Mucosa of rectum (tissue), 2 donors: Measurements from ENCODE around the gene NR1H4.
"Not testable (repeated sequence)": the region's sequence is repeated elsewhere in the genome, so short reads cannot be mapped to it uniquely, and the experiment has no call there.

Source experiments
- H3K27ac ChIP-seq, 2 donors: one replicate each; pipeline ENCODE4 v1.7.0; 2013; ENCODE audit warnings: inconsistent platforms in 2 of 2, low read depth in 2 of 2, low read length in 2 of 2
- H3K27me3 ChIP-seq, 2 donors: one replicate each; pipeline ENCODE4 v1.7.0; 2013; ENCODE audit warnings: low read length in 2 of 2; ENCODE audit not compliant: control insufficient read depth in 2 of 2, insufficient read depth in 2 of 2
- H3K36me3 ChIP-seq, 2 donors: one replicate each; pipeline ENCODE4 v1.7.0; 2013; ENCODE audit warnings: low read length in 2 of 2; ENCODE audit not compliant: control insufficient read depth in 2 of 2, insufficient read depth in 2 of 2
- H3K4me1 ChIP-seq, 2 donors: one replicate each; pipeline ENCODE4 v1.7.0; 2013; ENCODE audit warnings: low read length in 2 of 2, mild to moderate bottlenecking in 1 of 2; ENCODE audit not compliant: control insufficient read depth in 2 of 2, insufficient read depth in 2 of 2
- H3K4me3 ChIP-seq, 2 donors: one replicate each; pipeline ENCODE4 v1.7.0; 2013; ENCODE audit warnings: low read length in 2 of 2
- H3K9ac ChIP-seq, 2 donors: one replicate each; pipeline ENCODE4 v1.7.0; 2013; ENCODE audit warnings: low read length in 2 of 2, low read depth in 1 of 2, mild to moderate bottlenecking in 1 of 2
- H3K9me3 ChIP-seq, 2 donors: one replicate each; pipeline ENCODE4 v1.7.0; 2013; ENCODE audit warnings: low read length in 2 of 2; ENCODE audit not compliant: control insufficient read depth in 2 of 2
- donor health status: healthy.
- donor health status: Normal muscosa, but diverticular disease.

The NR1H4 gene

GRCh38 chr12:100576331-100577036 is 102.8 kb downstream of the NR1H4 start:
- Histone ChIP-seq H3K27ac (peak overlapping the region; percentile 35 to 49), H3K27me3 (no peaks in the 10 kb centered on the region), H3K9me3 (no peaks in the 10 kb centered on the region), H3K4me1 (peaks cover 9% of the 10 kb centered on the region in 2 donors), H3K36me3 (peaks cover 0 to 2% of the 10 kb centered on the region in 2 donors), H3K4me3 (no peak overlapping the region), H3K9ac (peak overlapping the region in 1 of 2 donors; percentile 10)

- H3K36me3 ChIP-seq = peaks cover 0 to 2% of the 10 kb centered on the region in 2 donors
- H3K9ac ChIP-seq = no peak overlapping the region
- H3K27me3 ChIP-seq = no peaks in the 10 kb centered on the region
- H3K27ac ChIP-seq = no peak overlapping the region
- no peak overlapping the region for H3K4me3 ChIP-seq
- H3K9me3 ChIP-seq = peaks cover 0 to 3% of the 10 kb centered on the region in 2 donors
- H3K4me1 ChIP-seq = peaks cover 9% of the 10 kb centered on the region in 2 donors
Observed at GRCh38 chr12:100578923-100579322, 105.3 kb downstream of the NR1H4 start.

- no peaks in the 10 kb centered on the region for H3K27me3 ChIP-seq
- H3K36me3 ChIP-seq = peaks cover 0 to 2% of the 10 kb centered on the region in 2 donors
- no peak overlapping the region for H3K9ac ChIP-seq
- no peak overlapping the region for H3K27ac ChIP-seq
- peaks cover 0 to 3% of the 10 kb centered on the region in 2 donors for H3K9me3 ChIP-seq
- no peak overlapping the region for H3K4me3 ChIP-seq
- H3K4me1 ChIP-seq = peaks cover 0 to 5% of the 10 kb centered on the region in 2 donors
Observed at GRCh38 chr12:100579844-100580243, 106.2 kb downstream of the NR1H4 start.

GRCh38 chr12:100584256-100584655 is 110.6 kb downstream of the NR1H4 start:
- Histone ChIP-seq H3K9ac (no peak overlapping the region), H3K4me3 (no peak overlapping the region), H3K4me1 (no peaks in the 10 kb centered on the region), H3K9me3 (peaks cover 0 to 5% of the 10 kb centered on the region in 2 donors), H3K36me3 (no peaks in the 10 kb centered on the region), H3K27ac (no peak overlapping the region), H3K27me3 (no peaks in the 10 kb centered on the region)

- H3K9ac ChIP-seq = no peak overlapping the region
- H3K27me3 ChIP-seq = no peaks in the 10 kb centered on the region
- peaks cover 0 to 2% of the 10 kb centered on the region in 2 donors for H3K9me3 ChIP-seq
- no peaks in the 10 kb centered on the region for H3K36me3 ChIP-seq
- no peak overlapping the region for H3K27ac ChIP-seq
- peaks cover 0 to 2% of the 10 kb centered on the region in 2 donors for H3K4me1 ChIP-seq
- H3K4me3 ChIP-seq = no peak overlapping the region
Observed at GRCh38 chr12:100591979-100592378, 118.3 kb downstream of the NR1H4 start.

- Histone ChIP-seq H3K27ac (no peak overlapping the region), H3K36me3 (no peaks in the 10 kb centered on the region), H3K4me1 (peaks cover 0 to 2% of the 10 kb centered on the region in 2 donors), H3K27me3 (no peaks in the 10 kb centered on the region), H3K9me3 (peaks cover 0 to 1% of the 10 kb centered on the region in 2 donors), H3K4me3 (peak overlapping the region in 1 of 2 donors; percentile 1), H3K9ac (no peak overlapping the region)
Observed at GRCh38 chr12:100593490-100593889, 119.8 kb downstream of the NR1H4 start.

DNA sequence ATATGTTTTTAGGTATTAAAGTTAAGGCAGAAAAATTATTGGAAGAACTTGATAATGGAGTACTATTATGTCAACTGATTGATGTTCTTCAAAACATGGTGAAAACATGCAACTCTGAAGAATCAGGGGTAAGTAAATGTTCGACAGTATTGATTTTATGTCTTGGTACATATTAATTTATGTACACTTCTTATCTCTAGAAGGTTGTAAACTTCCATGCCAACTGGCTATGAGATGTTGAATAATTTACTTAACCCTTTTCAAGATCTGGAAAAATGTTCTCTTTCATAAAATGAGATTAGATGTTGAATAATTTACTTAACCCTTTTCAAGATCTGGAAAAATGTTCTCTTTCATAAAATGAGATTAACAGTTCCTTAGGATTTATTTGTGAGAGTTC is 128.0 kb downstream of the NR1H4 start:
- H3K36me3 ChIP-seq = no peaks in the 10 kb centered on the region
- H3K27ac ChIP-seq = no peak overlapping the region
- H3K4me1 ChIP-seq = no peaks in the 10 kb centered on the region
- H3K9me3 ChIP-seq = no peaks in the 10 kb centered on the region
- no peak overlapping the region for H3K4me3 ChIP-seq
- H3K9ac ChIP-seq = no peak overlapping the region
- H3K27me3 ChIP-seq = no peaks in the 10 kb centered on the region

DNA sequence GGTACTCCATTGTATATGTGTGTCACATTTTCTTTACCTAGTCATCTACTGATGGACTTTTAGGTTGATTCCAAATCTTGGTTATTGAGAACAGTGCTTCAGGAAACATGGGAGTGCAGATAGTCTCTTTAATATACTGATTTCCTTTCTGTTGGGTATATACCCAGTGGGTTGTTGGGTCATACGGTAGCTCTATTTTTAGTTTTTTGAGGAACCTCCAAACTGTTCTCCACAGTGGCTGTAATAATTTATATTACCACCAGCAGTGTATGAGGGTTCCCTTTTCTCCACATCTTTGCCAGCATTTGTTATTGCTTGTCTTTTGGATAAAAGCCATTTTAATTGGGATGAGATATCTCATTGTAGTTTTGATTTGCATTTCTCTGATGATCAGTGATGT is 129.3 kb downstream of the NR1H4 start:
- not testable (repeated sequence) for H3K4me1 ChIP-seq, H3K27ac ChIP-seq, H3K27me3 ChIP-seq, H3K4me3 ChIP-seq, H3K9ac ChIP-seq, H3K36me3 ChIP-seq, H3K9me3 ChIP-seq

GRCh38 chr12:100608776-100609175 is 135.1 kb downstream of the NR1H4 start:
- Histone ChIP-seq H3K36me3 (no peaks in the 10 kb centered on the region), H3K4me1 (peaks cover 0 to 11% of the 10 kb centered on the region in 2 donors), H3K27ac (no peak overlapping the region), H3K4me3 (no peak overlapping the region), H3K27me3 (no peaks in the 10 kb centered on the region), H3K9ac (no peak overlapping the region), H3K9me3 (no peaks in the 10 kb centered on the region)

DNA sequence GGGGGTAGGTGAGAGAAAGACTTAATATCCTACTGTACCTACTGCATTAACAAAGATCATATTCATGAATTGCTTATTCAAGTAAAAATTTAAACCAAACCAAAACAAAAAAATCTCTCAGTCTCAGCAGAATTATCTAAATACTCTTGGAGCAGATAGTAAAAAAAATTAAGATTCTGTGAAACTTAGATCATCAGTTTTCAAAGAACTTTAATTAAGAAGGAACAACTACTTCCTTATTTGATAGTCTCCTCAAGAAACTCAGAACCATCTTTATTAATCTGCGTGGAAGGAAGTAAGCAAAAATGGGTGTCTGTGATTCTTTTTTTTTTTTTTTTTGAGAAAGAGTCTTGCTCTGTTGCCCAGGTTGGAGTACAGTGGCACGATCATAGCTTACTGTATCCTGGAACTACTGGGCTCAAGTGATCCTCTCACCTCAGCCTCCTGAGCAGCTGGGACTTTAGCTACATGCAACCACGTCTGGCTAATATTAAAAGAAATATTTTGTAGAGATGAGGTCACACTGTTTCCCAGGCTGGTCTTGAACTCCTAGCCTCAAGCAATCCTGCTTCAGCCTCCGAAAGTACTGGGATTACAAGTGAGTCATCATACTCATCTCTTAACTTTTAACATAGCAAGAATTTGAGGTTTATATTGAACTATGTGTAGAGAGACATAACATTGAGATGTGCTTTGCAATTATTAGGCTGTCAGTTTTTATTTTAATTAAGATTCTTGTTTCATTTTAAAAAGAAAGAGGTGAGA is 137.2 kb downstream of the NR1H4 start:
- Histone ChIP-seq H3K27ac (no peak overlapping the region), H3K27me3 (no peaks in the 10 kb centered on the region), H3K4me1 (peaks cover 0 to 11% of the 10 kb centered on the region in 2 donors), H3K36me3 (no peaks in the 10 kb centered on the region), H3K9me3 (no peaks in the 10 kb centered on the region), H3K4me3 (no peak overlapping the region), H3K9ac (no peak overlapping the region)
